Smooth muscle cell (in vitro differentiated cells): ENCODE measurements around the gene OR6J1. TPM values are rescaled to one million over a fixed set of nuclear protein-coding genes. Genes with fewer than 3 reads are reported as not detected.
"Not testable (repeated sequence)": the region's sequence is repeated elsewhere in the genome, so short reads cannot be mapped to it uniquely, and the experiment has no call there.

ENCODE experiments used
- DNase-seq: peaks from one replicate; lab custom pipeline; 2025; ENCODE audit not compliant: unreplicated experiment; lab: John Stamatoyannopoulos, UW
- H2AFZ ChIP-seq: fragments of 200-600 bp; sonication (generic); 2 replicates; pipeline ENCODE4 v1.6.0; 2016; ENCODE audit warnings: antibody characterized with exemption, low read depth, mild to moderate bottlenecking
- H3F3A ChIP-seq: fragments of 200-600 bp; sonication (generic); 2 replicates; pipeline ENCODE4 v1.6.0; 2017; ENCODE audit warnings: antibody characterized with exemption, low read depth
- H3K27ac ChIP-seq: fragments of 200-600 bp; sonication (generic); 2 replicates; pipeline ENCODE4 v1.5.1; 2016; ENCODE audit warnings: low read depth, mild to moderate bottlenecking
- H3K27me3 ChIP-seq: fragments of 200-600 bp; sonication (generic); 2 replicates; pipeline ENCODE4 v1.6.1; 2016; ENCODE audit warnings: low read depth, mild to moderate bottlenecking
- H3K36me3 ChIP-seq: fragments of 200-600 bp; sonication (generic); 2 replicates; pipeline ENCODE4 v1.5.1; 2016; ENCODE audit warnings: low read depth
- H3K4me1 ChIP-seq: fragments of 200-600 bp; sonication (generic); 2 replicates; pipeline ENCODE4 v1.5.1; 2016; ENCODE audit warnings: low read depth
- H3K4me2 ChIP-seq: fragments of 200-600 bp; sonication (generic); 2 replicates; pipeline ENCODE4 v1.6.0; 2016; ENCODE audit warnings: mild to moderate bottlenecking
- H3K4me3 ChIP-seq: fragments of 200-600 bp; sonication (generic); 2 replicates; pipeline ENCODE4 v1.5.1; 2016; ENCODE audit warnings: mild to moderate bottlenecking
- H3K79me2 ChIP-seq: fragments of 200-600 bp; sonication (generic); 2 replicates; pipeline ENCODE4 v1.6.0; 2016; ENCODE audit warnings: low read depth, mild to moderate bottlenecking
- H3K9ac ChIP-seq: fragments of 200-600 bp; sonication (generic); 2 replicates; pipeline ENCODE4 v1.6.0; 2016; ENCODE audit warnings: low read depth
- H3K9me3 ChIP-seq: fragments of 200-600 bp; sonication (generic); replicated peaks from 2 replicates; pipeline ENCODE4 v1.5.1; 2016; ENCODE audit warnings: low read depth
- H4K20me1 ChIP-seq: fragments of 200-600 bp; sonication (generic); 2 replicates; pipeline ENCODE4 v1.6.0; 2016; ENCODE audit warnings: low read depth
- CTCF ChIP-seq: fragments of 200-600 bp; sonication (generic); IDR thresholded peaks from 2 replicates; pipeline ENCODE4 v1.5.1; 2017; ENCODE audit warnings: borderline replicate concordance, mild to moderate bottlenecking, antibody characterized with exemption; ENCODE audit not compliant: insufficient read depth, poor library complexity, severe bottlenecking
- WGBS: methylation state at CpG from one replicate; pipeline ENCODE4 v1.1.7; 2016; ENCODE audit warnings: low lambda C conversion rate; 5-methylcytosine and 5-hydroxymethylcytosine counted together
- polyA plus RNA-seq: library from polyadenylated mRNA; unstranded; fragments of >200 nt; fragmentation: Nextera tagmentation; extraction: Ambion mirVana; gene quantifications from 2 replicates; pipeline ENCODE4 v1.2.1, GENCODE V29; 2016
- total RNA-seq: library from RNA; depleted of rRNA; stranded (reverse); fragments of >200 nt; gene quantifications from 2 replicates; pipeline ENCODE4 v1.2.3, GENCODE V29; 2014

The OR6J1 gene
- total and polyA plus RNA-seq, 2 experiments from 2014 or later: not detected

GRCh38 chr14:22627506-22628263 lies 16.5 kb downstream of the OR6J1 start:
- no peaks in the 10 kb centered on the region for H3K9me3 ChIP-seq
- TF ChIP-seq CTCF: no peak
- no peak overlapping the region for H3K9ac ChIP-seq
- H3K4me2 ChIP-seq: no peak overlapping the region
- WGBS: 79% methylated on average over 7 of the region's 7 CpGs
- no peaks in the 10 kb centered on the region for H3F3A ChIP-seq
- DNase-seq: no peak
- H2AFZ ChIP-seq: no peak overlapping the region
- no peaks in the 10 kb centered on the region for H4K20me1 ChIP-seq
- H3K79me2 ChIP-seq: no peaks in the 10 kb centered on the region
- H3K36me3 ChIP-seq: no peaks in the 10 kb centered on the region
- H3K4me1 ChIP-seq: no peaks in the 10 kb centered on the region
- H3K4me3 ChIP-seq: no peak overlapping the region
- H3K27ac ChIP-seq: no peak overlapping the region
- no peaks in the 10 kb centered on the region for H3K27me3 ChIP-seq

DNA sequence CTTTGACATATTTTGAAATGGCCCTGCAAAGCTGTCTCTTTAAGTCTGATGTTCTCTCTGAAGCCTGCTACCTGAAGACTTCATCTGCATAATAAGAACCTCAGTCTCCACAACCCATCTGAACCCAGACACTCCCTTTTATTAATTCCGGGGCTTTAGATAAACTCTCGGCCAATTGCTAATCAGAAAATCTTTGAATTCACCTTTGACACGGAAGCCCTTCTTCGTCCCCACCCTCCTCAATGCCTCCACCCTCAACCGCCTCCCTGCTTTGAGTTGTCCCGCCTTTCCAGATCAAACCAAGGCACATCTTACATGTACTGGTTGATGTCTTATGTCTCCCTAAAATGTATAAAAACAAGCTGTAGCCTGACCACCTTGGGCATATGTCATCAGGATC lies 17.6 kb downstream of the OR6J1 start:
- Histone ChIP-seq H3F3A (no peaks in the 10 kb centered on the region), H3K79me2 (no peaks in the 10 kb centered on the region), H3K9ac (no peak overlapping the region), H3K27me3 (no peaks in the 10 kb centered on the region), H2AFZ (no peak overlapping the region), H3K36me3 (no peaks in the 10 kb centered on the region), H3K9me3 (no peaks in the 10 kb centered on the region), H4K20me1 (no peaks in the 10 kb centered on the region), H3K4me3 (no peak overlapping the region), H3K27ac (no peak overlapping the region), H3K4me1 (no peaks in the 10 kb centered on the region), H3K4me2 (no peak overlapping the region)
- no peak for TF ChIP-seq CTCF
- WGBS: 81% methylated on average over 6 of the region's 6 CpGs
- DNase-seq: no peak

DNA sequence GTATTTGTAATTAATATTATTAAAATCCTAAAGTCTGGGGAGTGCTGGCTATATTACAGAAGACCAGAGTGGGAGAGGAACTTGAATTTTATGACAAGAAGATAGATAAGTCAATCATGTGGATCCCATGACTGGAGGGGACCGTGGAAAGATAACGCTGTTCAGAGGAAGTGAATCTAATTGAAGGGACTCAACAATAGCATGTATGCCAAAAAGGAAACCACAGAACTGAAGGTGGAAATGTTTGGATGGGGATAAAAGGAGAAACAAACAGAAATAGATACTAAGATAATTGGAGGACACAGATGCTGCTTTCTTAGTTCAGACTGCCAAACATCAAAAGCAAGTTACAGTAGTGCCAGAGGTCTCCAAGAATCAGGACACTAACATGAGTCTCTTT lies 21.1 kb downstream of the OR6J1 start:
- TF ChIP-seq CTCF: no peak
- Histone ChIP-seq H2AFZ (no peak overlapping the region), H3F3A (no peaks in the 10 kb centered on the region), H3K9ac (no peak overlapping the region), H3K4me2 (no peak overlapping the region), H3K79me2 (no peaks in the 10 kb centered on the region), H4K20me1 (no peaks in the 10 kb centered on the region), H3K36me3 (no peaks in the 10 kb centered on the region), H3K27me3 (no peaks in the 10 kb centered on the region), H3K27ac (no peak overlapping the region), H3K4me3 (no peak overlapping the region), H3K9me3 (no peaks in the 10 kb centered on the region), H3K4me1 (no peaks in the 10 kb centered on the region)
- WGBS: 68% methylated on average over 2 of the region's 2 CpGs
- no peak for DNase-seq

DNA sequence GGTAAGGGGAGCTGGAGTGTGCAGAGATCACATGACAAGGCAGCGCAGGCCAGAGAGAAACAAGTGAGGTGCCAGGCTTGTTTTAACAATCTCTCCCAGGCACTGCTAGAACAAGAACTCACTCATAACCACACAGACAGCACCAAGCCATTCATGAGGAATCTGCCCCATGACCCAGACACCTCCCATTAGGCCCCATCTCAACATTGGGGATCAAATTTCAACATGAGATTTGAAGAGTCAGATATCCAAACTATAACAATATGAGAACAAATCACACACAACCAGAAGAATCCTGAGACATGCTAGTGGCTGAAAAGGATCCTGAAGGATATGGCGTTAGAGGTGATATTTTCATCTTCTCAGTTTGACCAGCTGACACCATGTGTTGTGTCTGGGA lies 21.9 kb downstream of the OR6J1 start:
- no peaks in the 10 kb centered on the region for H4K20me1 ChIP-seq
- TF ChIP-seq CTCF: no peak
- H3K36me3 ChIP-seq: no peaks in the 10 kb centered on the region
- H3K4me2 ChIP-seq: no peak overlapping the region
- H3K79me2 ChIP-seq: no peaks in the 10 kb centered on the region
- DNase-seq: no peak
- no peaks in the 10 kb centered on the region for H3K27me3 ChIP-seq
- H2AFZ ChIP-seq: no peak overlapping the region
- H3K4me1 ChIP-seq: no peaks in the 10 kb centered on the region
- no peaks in the 10 kb centered on the region for H3K9me3 ChIP-seq
- no peak overlapping the region for H3K9ac ChIP-seq
- WGBS: 93% methylated on average over 2 of the region's 2 CpGs
- no peak overlapping the region for H3K4me3 ChIP-seq
- H3K27ac ChIP-seq: no peak overlapping the region
- no peaks in the 10 kb centered on the region for H3F3A ChIP-seq

DNA sequence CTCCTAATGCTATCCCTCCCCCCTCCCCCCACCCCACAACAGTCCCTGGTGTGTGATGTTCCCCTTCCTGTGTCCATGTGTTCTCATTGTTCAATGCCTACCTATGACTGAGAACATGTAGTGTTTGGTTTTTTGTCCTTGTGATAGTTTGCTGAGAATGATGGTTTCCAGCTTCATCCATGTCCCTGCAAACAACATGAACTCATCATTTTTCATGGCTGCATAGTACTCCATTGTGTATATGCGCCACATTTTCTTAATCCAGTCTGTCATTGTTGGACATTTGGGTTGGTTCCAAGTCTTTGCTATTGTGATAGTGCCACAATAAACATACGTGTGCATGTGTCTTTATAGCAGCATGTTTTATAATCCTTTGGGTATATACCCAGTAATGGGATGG lies 28.4 kb downstream of the OR6J1 start:
- not testable (repeated sequence) for DNase-seq, H3K9ac ChIP-seq, H3K27me3 ChIP-seq, H4K20me1 ChIP-seq, H3F3A ChIP-seq, H3K79me2 ChIP-seq, H2AFZ ChIP-seq, H3K4me2 ChIP-seq, H3K4me1 ChIP-seq, H3K27ac ChIP-seq, H3K4me3 ChIP-seq, H3K9me3 ChIP-seq, H3K36me3 ChIP-seq
- 100% methylated on average over 2 of the region's 2 CpGs for WGBS
